GM21619 (cell line): ENCODE results near the gene MAST1.
"Not testable (repeated sequence)": the region's sequence is repeated elsewhere in the genome, so short reads cannot be mapped to it uniquely, and the experiment has no call there.

ENCODE experiments used
- ATAC-seq: cut with Tn5 transposase; IDR thresholded peaks from one replicate; pipeline ENCODE4 v1.9.1; 2021; ENCODE audit not compliant: unreplicated experiment

MAST1 gene

DNA sequence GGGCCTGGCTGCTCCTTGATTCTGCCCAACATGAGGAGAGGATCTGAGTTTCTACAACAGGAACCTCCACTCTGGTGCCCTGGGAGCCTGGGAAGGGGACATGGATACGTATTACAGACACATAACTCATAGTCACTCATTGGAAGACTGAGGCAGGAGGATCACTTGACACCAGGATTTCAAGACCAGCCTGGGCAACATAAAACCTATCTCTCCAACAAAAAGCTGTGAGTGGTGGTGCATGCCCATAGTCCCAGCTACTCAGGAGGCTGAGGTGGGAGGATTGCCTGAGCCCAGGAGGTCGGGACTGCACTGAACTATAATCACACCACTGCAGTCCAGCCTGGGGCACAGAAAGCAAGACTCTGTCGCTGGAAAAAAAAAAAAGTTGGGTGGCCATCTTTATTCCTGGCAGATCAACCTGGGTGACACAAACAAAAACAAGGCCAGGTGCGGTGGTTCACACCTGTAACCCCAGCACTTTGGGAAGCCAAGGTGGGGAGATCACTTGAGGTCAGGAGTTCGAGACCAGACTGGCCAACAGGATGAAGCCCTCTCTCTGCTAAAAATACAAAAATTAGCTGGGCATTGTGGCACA lies 49.8 kb downstream of the MAST1 start:
- no peak for ATAC-seq

GRCh38 chr19:12890299-12890786 lies 52.0 kb downstream of the MAST1 start:
- ATAC-seq: not testable (repeated sequence)

GRCh38 chr19:12890787-12891552 lies 52.7 kb downstream of the MAST1 start, which contains the start of gene GCDH:
Gene GCDH (plus strand): TSS chr19:12891160. CDS start chr19:12891305, 145 bp downstream.
- peak; percentile 90 for ATAC-seq

DNA sequence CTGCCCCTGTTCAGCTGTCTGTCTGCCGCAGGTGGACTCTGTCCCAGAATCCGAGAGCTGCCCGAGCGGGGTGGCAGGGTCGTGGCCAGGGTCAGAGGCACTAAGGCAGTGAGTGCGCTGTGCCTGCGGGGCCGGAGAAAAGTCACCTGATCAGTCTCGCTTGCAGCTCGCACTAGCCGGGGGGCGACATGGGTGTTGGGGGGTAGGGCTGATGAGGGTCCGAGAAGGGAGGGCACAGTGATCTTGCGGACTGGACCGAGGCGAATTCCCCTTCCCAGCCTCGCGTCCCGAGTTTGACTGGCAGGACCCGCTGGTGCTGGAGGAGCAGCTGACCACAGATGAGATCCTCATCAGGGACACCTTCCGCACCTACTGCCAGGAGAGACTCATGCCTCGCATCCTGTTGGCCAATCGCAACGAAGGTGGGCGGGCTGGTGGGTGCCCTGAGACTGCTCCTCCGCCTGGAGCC lies 53.3 kb downstream of the MAST1 start:
- ATAC-seq: no peak

DNA sequence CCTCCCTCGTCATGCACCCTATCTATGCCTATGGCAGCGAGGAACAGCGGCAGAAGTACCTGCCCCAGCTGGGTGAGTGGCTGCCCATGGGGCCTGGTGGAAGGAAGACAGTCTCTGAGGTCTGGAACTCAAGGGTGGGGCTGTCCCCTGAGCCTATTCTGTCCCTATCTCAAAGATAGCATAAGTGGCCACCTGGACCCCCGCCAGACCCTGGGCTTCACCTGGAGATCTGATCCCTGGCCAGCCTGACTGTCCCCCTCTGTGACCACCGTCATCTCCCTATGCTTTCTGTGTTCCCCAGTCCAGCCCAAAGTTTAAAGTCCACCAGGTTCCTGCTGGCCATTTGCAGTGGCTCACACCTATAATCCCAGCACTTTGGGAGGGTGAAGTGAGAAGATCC lies 55.3 kb downstream of the MAST1 start:
- no peak for ATAC-seq

DNA sequence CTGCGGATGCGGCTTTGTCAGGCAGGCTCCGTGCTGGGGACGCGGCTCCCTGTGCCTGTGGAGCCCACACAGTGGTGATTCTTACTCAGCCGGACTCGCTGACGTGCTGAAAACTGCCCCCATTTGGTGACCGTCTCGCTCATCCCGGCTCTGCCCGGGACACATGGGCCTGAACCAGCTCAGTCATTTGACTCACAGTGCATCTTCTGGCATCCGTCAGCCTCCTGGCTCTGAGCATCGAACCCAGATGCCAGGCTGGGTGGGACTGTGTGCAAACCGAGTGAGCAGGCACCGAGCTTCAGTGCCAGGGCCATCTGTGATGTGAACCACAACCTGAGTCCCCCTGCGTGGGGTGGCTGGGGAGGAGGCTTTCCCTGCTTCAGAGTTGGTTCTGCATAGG lies 58.1 kb downstream of the MAST1 start:
- ATAC-seq: no peak

GRCh38 chr19:12899891-12900518 lies 61.7 kb downstream of the MAST1 start:
- peak; percentile 63 for ATAC-seq

GRCh38 chr19:12907166-12907565 lies 68.9 kb downstream of the MAST1 start:
- no peak for ATAC-seq

DNA sequence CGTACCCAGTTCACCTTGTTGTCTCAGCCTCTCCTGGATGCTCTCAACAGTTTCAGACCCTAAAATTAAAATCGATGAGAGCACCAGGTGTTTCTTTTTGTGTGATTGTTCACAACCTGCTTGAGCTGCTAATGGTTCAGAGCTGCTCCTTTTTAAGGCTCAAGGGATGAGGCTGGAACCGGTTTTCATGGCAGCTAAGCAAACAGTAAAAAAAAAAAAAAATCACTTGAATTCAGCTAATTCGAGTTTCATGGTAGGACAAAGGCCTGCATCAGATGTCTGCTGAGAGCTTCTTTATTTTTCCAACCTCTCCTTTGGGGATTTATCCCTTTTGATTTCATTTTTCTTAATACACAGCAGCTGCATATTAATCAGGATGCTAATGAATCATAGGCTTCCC lies 74.3 kb downstream of the MAST1 start:
- no peak for ATAC-seq

GRCh38 chr19:12913011-12913561 lies 74.8 kb downstream of the MAST1 start:
- no peak for ATAC-seq

- no peak for ATAC-seq
Measured at GRCh38 chr19:12913851-12914690, 75.8 kb downstream of the MAST1 start.

DNA sequence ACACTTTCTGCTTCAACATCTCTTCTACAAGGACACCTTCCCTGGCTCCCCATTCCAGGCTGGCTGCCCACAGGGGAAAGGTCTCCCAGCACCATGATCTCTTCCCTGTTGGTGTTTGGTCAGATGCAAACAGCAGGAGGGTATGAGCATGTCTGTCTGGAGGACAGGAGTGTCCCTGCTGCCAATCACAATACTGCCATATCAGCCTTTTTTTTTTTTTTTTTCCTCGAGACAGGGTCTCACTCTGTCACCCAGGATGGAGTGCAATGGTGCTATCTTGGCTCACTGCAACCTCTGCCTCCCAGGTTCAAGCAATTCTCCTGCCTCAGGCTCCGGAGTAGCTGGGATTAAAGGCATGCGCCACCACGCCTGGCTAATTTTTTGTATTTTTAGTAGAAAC lies 77.5 kb downstream of the MAST1 start:
- ATAC-seq: not testable (repeated sequence)

- ATAC-seq: no peak
Measured at GRCh38 chr19:12918253-12918652, 79.9 kb downstream of the MAST1 start.

- ATAC-seq: no peak
Measured at GRCh38 chr19:12921047-12921446, 82.7 kb downstream of the MAST1 start.

DNA sequence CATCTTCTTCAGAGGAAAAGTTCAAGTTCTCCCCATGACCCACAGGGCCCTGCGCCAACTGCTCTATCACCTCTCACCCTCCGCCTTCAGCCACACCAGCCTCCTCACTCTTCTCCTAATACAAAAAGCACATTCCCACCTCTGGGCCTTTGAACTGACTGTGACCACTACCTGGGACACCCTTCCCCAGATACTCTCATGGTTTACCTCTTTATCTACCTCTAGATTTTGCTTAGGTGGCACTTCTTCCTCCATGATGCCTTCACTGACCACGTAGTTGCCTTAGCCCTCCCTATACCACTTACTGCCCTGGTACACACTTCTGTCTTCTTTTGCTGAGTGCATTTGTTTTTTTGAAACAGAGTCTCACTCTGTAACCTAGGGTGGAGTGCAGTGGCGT lies 84.6 kb downstream of the MAST1 start:
- no peak for ATAC-seq
